Activated CD4-positive, alpha-beta T cell treated with anti-CD3 and anti-CD28 coated beads for 24 hours (primary cell): ENCODE data around the gene PHOSPHO1.
"Not testable (repeated sequence)": the region's sequence is repeated elsewhere in the genome, so short reads cannot be mapped to it uniquely, and the experiment has no call there.

Experiments used
- DNase-seq, 2 donors: peaks; one replicate each; pipeline ENCODE4 v3.0.0-alpha.2; 2020; ENCODE audit warnings: low read depth in 2 of 2

PHOSPHO1 gene, protein sequence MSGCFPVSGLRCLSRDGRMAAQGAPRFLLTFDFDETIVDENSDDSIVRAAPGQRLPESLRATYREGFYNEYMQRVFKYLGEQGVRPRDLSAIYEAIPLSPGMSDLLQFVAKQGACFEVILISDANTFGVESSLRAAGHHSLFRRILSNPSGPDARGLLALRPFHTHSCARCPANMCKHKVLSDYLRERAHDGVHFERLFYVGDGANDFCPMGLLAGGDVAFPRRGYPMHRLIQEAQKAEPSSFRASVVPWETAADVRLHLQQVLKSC

DNA sequence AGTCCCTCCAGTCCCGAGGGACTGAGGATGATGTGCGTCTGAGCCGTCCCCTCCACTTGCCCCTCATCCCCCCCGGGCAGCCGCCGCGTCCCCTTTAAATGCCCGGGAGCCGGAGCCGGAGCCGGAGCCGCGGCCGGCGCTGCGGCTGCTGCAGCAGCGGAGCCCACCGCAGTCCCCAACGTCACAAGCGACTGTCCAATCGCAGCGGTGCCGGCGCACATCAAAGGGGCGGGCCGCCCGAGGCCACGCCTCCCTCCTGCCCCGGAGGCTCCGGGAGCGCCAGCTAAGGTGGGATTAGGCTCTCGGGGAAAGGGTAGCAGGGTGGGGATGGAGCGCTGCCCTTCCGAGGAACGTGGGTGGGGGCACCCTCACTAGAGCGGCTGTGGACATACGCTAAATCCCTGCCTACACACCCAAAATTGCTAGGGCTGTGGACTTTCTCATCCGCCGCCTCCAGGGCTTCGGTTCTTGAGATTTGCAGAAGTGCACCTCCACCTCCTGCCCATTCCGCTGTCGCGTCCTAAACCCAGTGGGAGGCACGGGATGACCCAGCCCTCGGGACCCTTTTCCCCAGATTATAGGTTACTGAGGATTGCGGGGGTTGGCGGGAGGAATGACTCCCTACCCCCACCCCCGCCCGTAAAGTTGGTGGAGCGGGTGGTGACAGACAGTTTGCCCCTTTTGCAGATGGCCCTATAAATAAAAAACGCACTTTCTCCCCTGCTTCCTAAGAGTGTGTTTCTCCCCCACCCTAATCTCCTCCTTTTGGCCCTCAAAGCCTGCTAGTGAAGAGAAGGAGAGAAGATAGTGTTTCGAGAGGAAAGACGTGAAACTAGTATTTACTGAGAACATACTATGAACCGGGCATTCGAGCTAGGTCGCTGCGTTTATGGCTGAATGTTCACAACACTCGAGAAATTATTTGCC, at the start of gene PHOSPHO1:
TSS of gene PHOSPHO1 (minus strand) at position 152 of the 927 bp plus-strand sequence. CDS start 4,096 bp downstream, outside the sequence.
- DNase-seq: peak; percentile 73 to 77

DNA sequence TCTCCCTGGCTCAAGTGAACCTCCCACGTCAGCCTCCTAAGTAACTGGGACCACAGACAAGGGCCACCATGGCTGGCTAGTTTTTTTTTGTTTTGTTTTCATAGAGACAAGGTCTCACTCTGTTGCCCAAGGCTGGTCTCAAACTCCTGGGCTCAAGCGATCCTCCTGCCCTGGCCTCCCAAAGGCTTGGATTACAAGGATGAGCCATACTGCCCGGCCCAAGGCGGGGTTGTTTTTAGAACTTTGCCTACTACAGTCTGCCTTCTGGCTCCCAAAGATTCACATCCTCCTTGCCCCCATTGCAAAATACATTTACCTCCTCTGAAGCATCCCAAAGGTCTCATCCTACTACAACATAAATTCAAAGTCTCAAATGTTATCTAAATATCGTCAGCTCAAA, 49.5 kb upstream of the PHOSPHO1 start:
- DNase-seq: no peak

GRCh38 chr17:49279263-49280015, 48.9 kb upstream of the PHOSPHO1 start:
- not testable (repeated sequence) for DNase-seq

GRCh38 chr17:49278076-49278475, 47.5 kb upstream of the PHOSPHO1 start:
- DNase-seq: no peak

DNA sequence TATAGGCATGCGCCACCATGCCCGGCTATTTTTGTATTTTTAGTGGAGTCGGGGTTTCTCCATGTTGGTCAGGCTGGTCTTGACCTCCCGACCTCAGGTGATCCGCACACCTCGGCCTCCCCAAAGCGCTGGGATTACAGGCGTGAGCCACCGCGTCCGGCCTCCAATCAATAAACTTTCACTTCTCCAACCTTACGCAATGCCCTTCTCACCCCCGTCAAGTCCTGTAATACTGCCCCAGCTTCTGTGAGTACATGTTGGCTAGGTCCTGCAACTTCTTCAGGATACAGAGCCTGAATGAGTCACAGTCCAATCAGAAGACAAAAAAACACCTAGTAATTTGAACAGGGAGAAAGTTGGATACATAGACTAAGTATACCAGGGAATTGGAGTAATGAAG, 47.1 kb upstream of the PHOSPHO1 start:
- DNase-seq: no peak

DNA sequence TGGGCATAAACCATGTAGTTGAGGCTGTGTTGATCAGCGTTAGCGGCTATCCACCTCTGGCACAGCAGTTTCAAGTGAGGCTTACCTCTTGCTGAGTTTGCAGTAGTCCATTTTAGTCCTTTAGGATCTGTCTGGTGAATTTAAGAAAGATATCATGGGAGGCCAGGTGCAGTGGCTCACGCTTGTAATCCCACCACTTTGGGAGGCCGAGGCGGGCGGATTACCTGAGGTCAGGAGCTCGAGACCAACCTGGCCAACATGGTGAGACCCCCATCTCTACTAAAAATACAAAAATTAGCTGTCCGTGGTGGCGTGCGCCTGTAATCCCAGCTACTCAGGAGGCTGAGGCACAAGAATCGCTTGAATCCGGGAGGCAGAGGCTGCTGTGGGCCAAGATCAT, 45.4 kb upstream of the PHOSPHO1 start:
- not testable (repeated sequence) for DNase-seq

- DNase-seq: no peak
Observed at GRCh38 chr17:49269356-49269755, 38.8 kb upstream of the PHOSPHO1 start.

DNA sequence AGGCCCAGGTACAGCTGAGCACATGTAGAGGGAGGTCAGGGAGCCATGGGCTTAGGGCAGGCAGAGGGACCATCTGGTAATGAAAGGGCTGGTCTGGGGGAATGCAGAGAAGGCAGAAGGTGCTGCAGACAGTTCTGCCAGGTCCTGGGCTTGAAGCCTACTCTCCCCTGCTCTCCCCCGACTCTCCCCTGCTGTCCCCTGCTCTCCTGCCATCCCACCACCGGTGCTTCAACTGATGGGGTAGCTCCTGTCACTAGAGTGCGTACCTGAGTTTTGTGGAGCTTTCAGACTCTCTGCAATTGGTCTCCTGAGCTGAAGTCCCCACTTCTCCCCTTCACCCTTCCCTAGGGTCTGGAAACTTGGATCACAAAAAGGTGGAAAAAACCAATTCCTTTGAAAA, 37.3 kb upstream of the PHOSPHO1 start:
- DNase-seq: no peak

DNA sequence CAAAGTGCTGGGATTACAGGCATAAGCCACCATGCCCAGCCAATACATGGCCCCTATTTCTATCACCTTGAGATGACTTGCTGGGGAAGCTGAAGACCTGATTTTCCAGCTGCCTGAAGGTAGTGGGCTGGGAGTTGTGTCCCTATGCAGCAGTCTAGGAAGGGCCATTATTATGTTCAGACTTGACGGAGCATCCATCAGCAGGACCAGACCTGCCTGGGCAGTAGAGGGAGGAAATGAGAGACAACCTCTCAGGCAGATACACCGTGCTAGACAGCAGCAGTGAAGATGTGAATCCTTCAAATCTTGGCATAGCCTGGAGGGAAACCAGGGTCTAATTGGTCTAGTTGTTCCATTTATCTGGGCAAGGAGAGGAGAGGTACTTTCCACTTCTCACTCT, 35.6 kb upstream of the PHOSPHO1 start:
- no peak for DNase-seq

DNA sequence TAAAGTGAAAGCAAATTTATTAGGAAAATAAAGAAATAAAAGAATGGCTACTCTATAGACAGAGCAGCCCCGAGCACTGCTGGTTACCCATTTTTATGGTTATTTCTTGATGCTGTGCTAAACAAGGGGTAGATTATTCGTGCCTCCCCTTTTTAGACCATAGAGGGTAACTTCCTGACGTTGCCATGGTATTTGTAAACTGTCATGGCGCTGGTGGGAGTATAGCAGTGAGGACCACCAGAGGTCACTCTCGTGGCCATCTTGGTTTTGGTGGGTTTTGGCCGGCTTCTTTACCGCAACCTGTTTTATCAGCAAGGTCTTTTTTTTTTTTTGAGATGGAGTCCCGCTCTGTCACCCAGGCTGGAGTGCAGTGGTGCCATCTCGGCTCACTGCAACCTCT, 31.0 kb upstream of the PHOSPHO1 start:
- DNase-seq: not testable (repeated sequence)

- peak in 1 of 2 donors; percentile 32 for DNase-seq
Observed at GRCh38 chr17:49260817-49261291, 30.3 kb upstream of the PHOSPHO1 start.

DNA sequence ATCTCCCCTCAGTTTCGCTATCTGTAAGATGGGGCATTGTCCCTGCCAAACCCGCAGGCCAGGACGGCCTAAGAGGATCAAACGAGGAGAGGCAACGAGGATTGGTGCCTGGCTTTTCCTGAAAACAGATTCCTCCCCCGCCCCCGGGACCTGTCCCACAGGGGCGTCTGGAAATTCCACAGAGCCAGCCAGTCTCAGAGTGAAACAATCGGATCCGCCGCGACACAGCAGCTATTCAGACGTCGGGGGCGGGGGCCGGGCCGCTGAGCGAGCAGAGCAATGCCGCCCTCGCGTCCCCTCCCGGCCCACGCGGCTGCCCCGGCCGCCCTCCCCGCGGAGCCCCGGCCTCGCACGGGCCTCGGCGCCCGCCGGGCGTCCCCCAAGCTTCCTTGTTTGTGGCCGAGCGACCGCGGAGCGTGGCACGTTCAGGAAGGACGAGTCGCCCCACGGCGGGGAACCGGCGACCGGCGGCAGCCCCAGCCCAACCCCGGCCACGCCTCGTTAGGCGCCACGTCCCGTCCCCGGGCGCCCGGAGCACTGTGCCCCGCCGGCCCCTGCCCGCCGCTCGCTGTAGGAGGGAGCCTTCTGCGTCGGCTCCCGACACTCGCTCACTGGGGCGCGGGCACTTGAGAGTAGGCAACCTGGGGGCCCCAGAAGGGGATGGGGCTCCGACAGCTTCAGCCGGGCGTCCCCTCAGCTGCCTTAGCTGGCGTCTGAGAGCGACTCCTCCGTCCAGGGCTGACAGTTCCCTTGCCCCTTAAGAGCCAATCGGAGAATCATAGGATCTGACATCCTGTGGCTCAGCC, 29.6 kb upstream of the PHOSPHO1 start:
- peak; percentile 27 to 48 for DNase-seq

- no peak for DNase-seq
Observed at GRCh38 chr17:49259663-49260010, 29.1 kb upstream of the PHOSPHO1 start.

DNA sequence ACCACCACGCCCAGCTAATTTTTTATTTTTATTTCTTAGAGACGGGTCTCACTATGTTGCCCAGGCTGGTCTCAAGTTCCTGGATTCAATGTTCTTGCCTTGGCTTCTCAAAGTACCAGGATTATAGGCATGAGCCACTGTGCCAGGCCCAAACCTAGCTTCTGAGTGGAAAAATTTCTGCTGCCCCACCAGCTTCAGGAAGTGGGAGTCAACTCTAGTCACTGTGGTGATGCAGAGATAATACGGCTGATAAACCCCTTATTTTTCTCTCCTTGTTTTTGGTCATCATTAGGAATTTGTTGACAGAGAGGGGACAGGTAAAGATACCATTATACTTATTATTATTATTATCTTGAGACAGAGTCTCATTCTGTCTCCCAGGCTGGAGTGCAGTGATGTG, 27.8 kb upstream of the PHOSPHO1 start:
- DNase-seq: no peak

GRCh38 chr17:49255125-49255524, 24.5 kb upstream of the PHOSPHO1 start:
- DNase-seq: no peak

DNA sequence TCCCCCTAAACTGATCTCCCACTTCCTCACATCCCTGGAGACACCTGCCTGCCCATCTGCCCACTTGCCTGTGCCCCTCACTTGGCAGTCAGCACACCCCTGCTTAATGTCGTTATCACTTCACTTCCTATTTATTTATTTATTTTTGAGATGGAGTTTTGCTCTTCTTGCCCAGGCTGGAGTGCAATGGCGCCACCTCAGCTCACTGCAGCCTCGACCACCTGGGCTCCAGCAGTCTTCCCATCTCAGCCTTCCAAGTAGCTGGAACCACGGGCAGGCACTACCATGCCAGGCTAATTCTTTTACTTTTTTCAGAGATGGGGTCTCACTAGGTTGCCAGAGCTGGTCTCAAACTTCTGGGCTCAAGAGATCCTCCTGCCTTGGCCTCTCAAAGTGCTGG, 23.5 kb upstream of the PHOSPHO1 start:
- DNase-seq: no peak

DNA sequence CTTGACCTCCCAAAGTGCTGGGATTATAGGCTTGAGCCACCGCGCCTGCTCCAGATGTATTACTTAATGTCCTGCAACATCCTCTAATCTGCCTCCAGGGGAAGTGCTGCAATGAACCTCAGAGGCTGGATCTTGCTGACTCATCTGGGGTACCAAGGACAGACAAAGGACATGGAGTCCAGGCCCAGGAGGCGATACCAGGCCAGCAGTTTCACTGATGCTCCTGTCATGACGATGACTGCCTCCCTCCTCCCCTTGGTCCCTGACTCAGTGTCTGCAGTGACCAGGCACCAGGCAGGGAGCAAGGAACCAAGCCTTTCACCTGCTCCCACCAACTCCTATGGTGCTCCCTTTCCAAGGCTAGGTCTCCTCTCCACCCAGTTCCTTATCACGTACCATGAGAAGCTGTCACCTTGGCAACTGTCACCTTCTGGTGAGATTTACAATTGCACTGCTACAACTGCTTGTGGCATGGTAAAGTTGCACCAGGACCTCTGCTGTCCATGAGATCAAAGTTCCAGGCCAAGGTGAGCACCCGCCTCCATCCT, 21.6 kb upstream of the PHOSPHO1 start:
- DNase-seq: no peak

DNA sequence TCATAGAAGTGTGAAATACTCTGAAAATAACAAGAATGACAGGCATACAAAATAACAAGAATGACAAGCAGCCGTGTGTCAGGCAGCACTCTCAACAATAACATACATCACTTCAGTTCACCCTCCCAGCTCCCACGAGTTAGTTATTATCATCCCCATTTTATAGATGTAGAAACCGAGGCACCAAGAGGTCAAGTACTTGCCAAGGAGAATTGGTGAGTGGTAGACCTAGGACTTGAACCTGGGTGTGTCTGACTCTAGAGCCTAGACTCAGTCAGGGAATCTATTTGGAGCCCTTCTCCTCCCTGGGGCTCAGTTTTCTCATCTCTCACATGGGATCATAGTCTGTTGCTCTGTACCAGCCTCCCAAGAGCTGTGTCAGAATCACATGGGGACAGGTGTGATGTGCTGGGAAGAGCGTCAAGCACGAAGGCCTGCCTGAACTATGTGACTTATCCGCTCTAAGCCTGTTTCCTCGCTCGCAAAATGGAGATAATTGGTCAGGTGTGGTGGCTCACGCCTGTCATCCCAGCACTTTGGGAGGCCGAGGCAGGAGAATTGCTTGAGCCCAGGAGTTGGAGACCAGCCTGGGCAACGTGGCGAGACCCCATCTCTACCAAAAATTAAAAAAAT, 19.4 kb upstream of the PHOSPHO1 start:
- no peak for DNase-seq

GRCh38 chr17:49249292-49249794, 18.8 kb upstream of the PHOSPHO1 start:
- no peak for DNase-seq

GRCh38 chr17:49247944-49248343, 17.4 kb upstream of the PHOSPHO1 start:
- no peak for DNase-seq
